Neural crest cell (in vitro differentiated cells): ENCODE measurements around the gene TNFAIP3. TPM values are rescaled to one million over a fixed set of nuclear protein-coding genes. Genes with fewer than 3 reads are reported as not detected.

Experiments
- DNase-seq: peaks from one replicate; pipeline ENCODE4 v3.0.0; 2021; ENCODE audit warnings: low read depth, mixed read lengths, low spot score
- H3K27ac Mint-ChIP-seq: one replicate; pipeline ENCODE4 v1.8.0; 2021; ENCODE audit warnings: mild to moderate bottlenecking, mixed read lengths; ENCODE audit not compliant: unreplicated experiment
- H3K27me3 Mint-ChIP-seq: 2 replicates; pipeline ENCODE4 v1.8.0; 2021; ENCODE audit warnings: low read depth, mild to moderate bottlenecking, mixed read lengths
- H3K36me3 Mint-ChIP-seq: 2 replicates; pipeline ENCODE4 v1.8.0; 2021; ENCODE audit warnings: low read depth, mild to moderate bottlenecking, mixed read lengths
- H3K4me1 Mint-ChIP-seq: 2 replicates; pipeline ENCODE4 v1.8.0; 2021; ENCODE audit warnings: mixed read lengths
- H3K4me3 Mint-ChIP-seq: one replicate; pipeline ENCODE4 v1.8.0; 2021; ENCODE audit warnings: mild to moderate bottlenecking, mixed read lengths
- H3K9me3 Mint-ChIP-seq: 2 replicates; pipeline ENCODE4 v1.8.0; 2021; ENCODE audit warnings: mixed read lengths
- total RNA-seq: library from RNA; stranded (reverse); gene quantifications from 2 replicates; pipeline ENCODE4 v1.2.1, GENCODE V29; 2021
- TF ChIP-seq, protein P1 (sequence below): fragments of 200-600 bp; sonication (generic); conservative IDR thresholded peaks from 2 replicates; pipeline ENCODE4 v1.5.0; 2021; ENCODE audit warnings: antibody characterized with exemption, mild to moderate bottlenecking

Gene TNFAIP3
- total RNA-seq, 1 donor from 2014 or later: 2.9 TPM

GRCh38 chr6:137896647-137897046, 29.6 kb downstream of the TNFAIP3 start:
- Mint-ChIP-seq H3K27me3 (no peaks in the 10 kb centered on the region), H3K4me1 (no peaks in the 10 kb centered on the region), H3K4me3 (no peak overlapping the region), H3K9me3 (peaks cover 7% of the 10 kb centered on the region), H3K27ac (no peak overlapping the region), H3K36me3 (peaks cover 2% of the 10 kb centered on the region)
- DNase-seq: no peak
- TF ChIP-seq, protein P1, sequence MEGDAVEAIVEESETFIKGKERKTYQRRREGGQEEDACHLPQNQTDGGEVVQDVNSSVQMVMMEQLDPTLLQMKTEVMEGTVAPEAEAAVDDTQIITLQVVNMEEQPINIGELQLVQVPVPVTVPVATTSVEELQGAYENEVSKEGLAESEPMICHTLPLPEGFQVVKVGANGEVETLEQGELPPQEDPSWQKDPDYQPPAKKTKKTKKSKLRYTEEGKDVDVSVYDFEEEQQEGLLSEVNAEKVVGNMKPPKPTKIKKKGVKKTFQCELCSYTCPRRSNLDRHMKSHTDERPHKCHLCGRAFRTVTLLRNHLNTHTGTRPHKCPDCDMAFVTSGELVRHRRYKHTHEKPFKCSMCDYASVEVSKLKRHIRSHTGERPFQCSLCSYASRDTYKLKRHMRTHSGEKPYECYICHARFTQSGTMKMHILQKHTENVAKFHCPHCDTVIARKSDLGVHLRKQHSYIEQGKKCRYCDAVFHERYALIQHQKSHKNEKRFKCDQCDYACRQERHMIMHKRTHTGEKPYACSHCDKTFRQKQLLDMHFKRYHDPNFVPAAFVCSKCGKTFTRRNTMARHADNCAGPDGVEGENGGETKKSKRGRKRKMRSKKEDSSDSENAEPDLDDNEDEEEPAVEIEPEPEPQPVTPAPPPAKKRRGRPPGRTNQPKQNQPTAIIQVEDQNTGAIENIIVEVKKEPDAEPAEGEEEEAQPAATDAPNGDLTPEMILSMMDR: no peak

GRCh38 chr6:137900815-137901214, 33.8 kb downstream of the TNFAIP3 start:
- Mint-ChIP-seq H3K4me3 (no peak overlapping the region), H3K27ac (no peak overlapping the region), H3K9me3 (peaks cover 3% of the 10 kb centered on the region), H3K27me3 (no peaks in the 10 kb centered on the region), H3K36me3 (no peaks in the 10 kb centered on the region), H3K4me1 (no peaks in the 10 kb centered on the region)
- TF ChIP-seq, protein P1: no peak
- DNase-seq: no peak

DNA sequence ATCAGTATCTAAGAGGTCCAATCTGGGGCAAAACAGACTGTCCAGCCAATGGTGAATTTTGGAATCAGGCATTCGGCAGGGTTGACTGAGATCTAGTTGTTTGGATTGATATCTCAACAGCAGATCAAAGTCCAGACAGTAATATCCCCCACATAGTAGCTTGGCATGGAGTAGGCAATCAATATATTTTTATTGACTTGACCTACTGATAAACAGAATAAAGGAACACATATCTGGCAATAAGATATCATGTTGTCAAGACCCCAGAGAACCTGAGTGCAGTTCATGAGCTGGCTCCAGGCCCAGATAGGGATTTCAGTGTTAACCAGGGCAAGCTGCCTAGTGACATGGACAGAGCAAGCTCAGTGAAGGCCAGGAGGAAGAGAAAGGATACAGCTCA, 34.4 kb downstream of the TNFAIP3 start:
- no peaks in the 10 kb centered on the region for H3K4me1 Mint-ChIP-seq
- H3K9me3 Mint-ChIP-seq: no peaks in the 10 kb centered on the region
- H3K27ac Mint-ChIP-seq: no peak overlapping the region
- DNase-seq: no peak
- TF ChIP-seq, protein P1: no peak
- no peak overlapping the region for H3K4me3 Mint-ChIP-seq
- H3K27me3 Mint-ChIP-seq: no peaks in the 10 kb centered on the region
- no peaks in the 10 kb centered on the region for H3K36me3 Mint-ChIP-seq

DNA sequence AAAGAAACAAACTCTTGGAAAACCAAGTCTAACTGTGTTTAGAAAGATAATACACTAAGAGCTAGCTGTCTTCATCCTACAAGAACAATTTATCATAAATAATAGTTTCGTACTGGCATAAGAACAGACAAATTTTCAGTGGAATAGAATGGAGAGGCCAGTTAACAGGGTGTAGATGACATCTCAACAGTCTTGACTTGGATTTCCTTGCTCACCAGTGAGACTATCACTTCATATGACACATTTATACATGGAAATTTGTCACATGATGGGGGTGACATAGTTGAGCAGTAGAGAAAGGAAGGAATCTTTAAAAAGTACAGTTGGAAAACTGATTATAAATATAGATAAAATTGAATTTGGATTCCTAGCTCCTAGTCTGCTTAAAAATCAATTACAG, 35.6 kb downstream of the TNFAIP3 start:
- no peaks in the 10 kb centered on the region for H3K9me3 Mint-ChIP-seq
- TF ChIP-seq, protein P1: no peak
- H3K4me1 Mint-ChIP-seq: no peaks in the 10 kb centered on the region

GRCh38 chr6:137903274-137903932, 36.3 kb downstream of the TNFAIP3 start:
- TF ChIP-seq, protein P1: no peak
- Mint-ChIP-seq H3K4me3 (no peak overlapping the region), H3K36me3 (no peaks in the 10 kb centered on the region), H3K27me3 (no peaks in the 10 kb centered on the region), H3K27ac (no peak overlapping the region), H3K9me3 (no peaks in the 10 kb centered on the region), H3K4me1 (no peaks in the 10 kb centered on the region)
- no peak for DNase-seq

More for the DNA sequence above, 35.6 kb downstream of the TNFAIP3 start:
- Mint-ChIP-seq H3K36me3 (no peaks in the 10 kb centered on the region), H3K27ac (no peak overlapping the region), H3K4me3 (no peak overlapping the region), H3K27me3 (no peaks in the 10 kb centered on the region)
- DNase-seq: no peak
